K562 (cell line): ENCODE measurements around the gene CISD3. TPM values are rescaled to one million over a fixed set of nuclear protein-coding genes. Genes with fewer than 3 reads are reported as not detected.

Source experiments
- ATAC-seq: fragments of 200-7000 bp; cut with Tn5 transposase; 3 replicates; pipeline ENCODE4 v1.9.1; 2020; ENCODE audit warnings: moderate library complexity
- BruUV-seq: library from RNA; stranded (reverse); fragments of 400-500 nt; replicated peaks from 2 replicates; lab custom pipeline; 2021; lab: Mats Ljungman, UMichigan
- CTCF ChIA-PET: fragments of 300-600 bp; formaldehyde crosslinking; extraction: SDS; loops from one replicate; lab custom pipeline; 2021; ENCODE audit warnings: low intra/inter-chr PET ratio; lab: Yijun Ruan, JAX
- POLR2A ChIA-PET: fragments of 300-600, 350-650 bp; sonication (Branson Sonifier 250); formaldehyde crosslinking; extraction: SDS; loops from one replicate; lab custom pipeline; 2021; ENCODE audit warnings: antibody characterized with exemption, inconsistent platforms; lab: Yijun Ruan, JAX
- DNase-seq, 4 experiments: peaks; one replicate each; pipeline versions ENCODE4 v3.0.0 to v3.0.0-alpha.2; 2011 to 2018; ENCODE audit warnings: low spot score in 3 of 4, mixed read lengths in 3 of 4; ENCODE audit errors: extremely low read depth in 1 of 4
- FAIRE-seq: peaks from 2 replicates; lab custom pipeline; 2011; peaks lifted over from hg19 to GRCh38; lab: Jason Lieb, UNC
- H2AFZ ChIP-seq: 2 replicates; pipeline ENCODE4 v1.6.0; 2011; ENCODE audit warnings: low read depth, low read length, control low read depth, inconsistent platforms
- H3K27ac ChIP-seq: fragments of 200-600 bp; 3 replicates; pipeline ENCODE4 v1.8.0; 2011; ENCODE audit warnings: low read depth, mild to moderate bottlenecking, control low read depth, inconsistent platforms, low read length, moderate library complexity, mixed read lengths; ENCODE audit errors: extremely low read depth
- H3K27me3 ChIP-seq, 2 experiments: fragments of 300-600 bp in 1 of 2; 2 replicates in 1 of 2; 3 replicates in 1 of 2; pipeline versions ENCODE4 v1.6.0 to v1.8.0; 2011; ENCODE audit warnings: inconsistent platforms in 2 of 2, low read length in 2 of 2, mild to moderate bottlenecking in 1 of 2, mixed read lengths in 1 of 2, moderate library complexity in 1 of 2; ENCODE audit not compliant: control insufficient read depth in 2 of 2, insufficient read depth in 2 of 2
- H3K36me3 ChIP-seq: fragments of 300-600 bp; 3 replicates; pipeline ENCODE4 v1.8.0; 2011; ENCODE audit warnings: mild to moderate bottlenecking, low read length, inconsistent platforms; ENCODE audit not compliant: control insufficient read depth, insufficient read depth
- H3K4me1 ChIP-seq, 2 experiments: fragments of 200-600 bp in 1 of 2; replicated peaks in 1 of 2; 2 replicates in 1 of 2; 3 replicates in 1 of 2; pipeline versions ENCODE4 v1.5.1 to v1.8.0; 2011; ENCODE audit warnings: inconsistent platforms in 2 of 2, low read length in 2 of 2, mild to moderate bottlenecking in 1 of 2, mixed read lengths in 1 of 2, moderate library complexity in 1 of 2; ENCODE audit not compliant: control insufficient read depth in 2 of 2, insufficient read depth in 2 of 2
- H3K4me2 ChIP-seq: 2 replicates; pipeline ENCODE4 v1.6.1; 2011; ENCODE audit warnings: low read length, control low read depth, inconsistent platforms, mixed read lengths; ENCODE audit not compliant: insufficient read depth
- H3K4me3 ChIP-seq: fragments of 200-600 bp; sonication (generic), shearing (Covaris generic); 2 replicates; pipeline ENCODE4 v1.5.1; 2016; ENCODE audit warnings: control low read depth, inconsistent platforms
- H3K79me2 ChIP-seq: fragments of 200-600 bp; 3 replicates; pipeline ENCODE4 v1.8.0; 2011; ENCODE audit warnings: low read length, inconsistent platforms; ENCODE audit not compliant: control insufficient read depth, insufficient read depth
- H3K9ac ChIP-seq, 2 experiments: 2 replicates each; pipeline versions ENCODE4 v1.6.0 to v1.6.1; 2011; ENCODE audit warnings: low read depth in 2 of 2, low read length in 2 of 2, control low read depth in 1 of 2, inconsistent platforms in 1 of 2, mild to moderate bottlenecking in 1 of 2, mixed read lengths in 1 of 2; ENCODE audit not compliant: insufficient read depth in 1 of 2
- H3K9me1 ChIP-seq: one replicate; pipeline ENCODE4 v1.6.0; 2011; ENCODE audit warnings: inconsistent platforms, mild to moderate bottlenecking, low read length, moderate library complexity; ENCODE audit not compliant: control insufficient read depth, insufficient read depth
- H3K9me3 ChIP-seq: replicated peaks from 2 replicates; pipeline ENCODE4 v1.5.1; 2011; ENCODE audit warnings: low read depth, low read length, inconsistent platforms; ENCODE audit not compliant: control insufficient read depth, insufficient read depth
- H4K20me1 ChIP-seq: replicated peaks from 2 replicates; pipeline ENCODE4 v1.6.1; 2011; ENCODE audit warnings: low read length, inconsistent platforms, mixed read lengths; ENCODE audit not compliant: control insufficient read depth, insufficient read depth
- CEBPG ChIP-seq, 3 experiments: fragments of 200-800 bp in 1 of 3; sonication (Bioruptor generic) in 1 of 3; sonication (generic) in 1 of 3; formaldehyde crosslinking in 1 of 3; IDR thresholded peaks in 2 of 3; conservative IDR thresholded peaks in 1 of 3; 2 replicates each; pipeline versions ENCODE4 v1.6.1 to v1.8.0; 2016 to 2022; ENCODE audit warnings: missing compliant biosample characterization in 2 of 3, missing genetic modification characterization in 2 of 3, mild to moderate bottlenecking in 1 of 3, missing genetic modification reagents in 1 of 3
- ETS2 ChIP-seq: IDR thresholded peaks from 2 replicates; pipeline ENCODE4 v1.6.1; 2016; ENCODE audit warnings: borderline replicate concordance, missing genetic modification characterization, mild to moderate bottlenecking, moderate library complexity, missing compliant biosample characterization; ENCODE audit not compliant: poor library complexity, severe bottlenecking
- HDGF ChIP-seq: fragments of 450-650 bp; IDR thresholded peaks from 2 replicates; pipeline ENCODE4 v1.6.1; 2016
- MYC ChIP-seq, 2 experiments: fragments of 250-450 bp in 1 of 2; sonication (Bioruptor Pico) in 1 of 2; IDR thresholded peaks; 2 replicates each; pipeline versions ENCODE4 v1.5.1 to v1.6.1; 2012 to 2021; ENCODE audit warnings: low read depth in 2 of 2, borderline replicate concordance in 1 of 2, improper control_type of control experiment in 1 of 2, low read length in 1 of 2, mild to moderate bottlenecking in 1 of 2, moderate library complexity in 1 of 2
- NFIC ChIP-seq: fragments of 450-650 bp; IDR thresholded peaks from 2 replicates; pipeline ENCODE4 v1.6.1; 2017; ENCODE audit warnings: mild to moderate bottlenecking, inconsistent platforms
- PATZ1 ChIP-seq: fragments of 250-450 bp; sonication (Bioruptor Pico); IDR thresholded peaks from 2 replicates; pipeline ENCODE4 v1.5.0; 2020; ENCODE audit warnings: mild to moderate bottlenecking, borderline replicate concordance
- POLR2AphosphoS5 ChIP-seq: IDR thresholded peaks from 2 replicates; pipeline ENCODE4 v1.6.1; 2011; ENCODE audit warnings: mild to moderate bottlenecking, low read depth, low read length, moderate library complexity; ENCODE audit not compliant: control insufficient read depth, insufficient read depth
- SAFB ChIP-seq: fragments of 200-400 bp; formaldehyde crosslinking; IDR thresholded peaks from 2 replicates; pipeline ENCODE4 v1.6.1; 2017; ENCODE audit warnings: low read depth, low read length, borderline replicate concordance
- SREBF1 ChIP-seq: fragments of 150-350 bp; IDR thresholded peaks from 2 replicates; pipeline ENCODE4 v1.6.1; 2014; ENCODE audit warnings: antibody characterized with exemption, low read depth, low read length, borderline replicate concordance
- TCF15 ChIP-seq: fragments of 250-450 bp; sonication (Bioruptor Pico); IDR thresholded peaks from 2 replicates; pipeline ENCODE4 v1.8.0; 2022; ENCODE audit warnings: moderate library complexity, mild to moderate bottlenecking, inconsistent platforms
- TCF7 ChIP-seq: sonication (generic); IDR thresholded peaks from 2 replicates; pipeline ENCODE4 v1.6.1; 2016; ENCODE audit warnings: antibody characterized with exemption, borderline replicate concordance
- TFAP4 ChIP-seq: sonication (generic); formaldehyde crosslinking; IDR thresholded peaks from 2 replicates; pipeline ENCODE4 v1.8.0; 2022; ENCODE audit warnings: missing genetic modification reagents, mild to moderate bottlenecking, moderate library complexity, borderline replicate concordance
- UBTF ChIP-seq, 2 experiments: IDR thresholded peaks; 2 replicates each; pipeline ENCODE4 v1.6.1; 2012; ENCODE audit warnings: improper control_type of control experiment in 2 of 2, low read depth in 2 of 2, low read length in 2 of 2, borderline replicate concordance in 1 of 2
- XRCC3 ChIP-seq: fragments of 450-650 bp; IDR thresholded peaks from 2 replicates; pipeline ENCODE4 v1.6.1; 2017; ENCODE audit warnings: mild to moderate bottlenecking, moderate library complexity
- ZC3H8 ChIP-seq: fragments of 450-650 bp; IDR thresholded peaks from 2 replicates; pipeline ENCODE4 v1.6.1; 2017
- WGBS: fragments of 100-300 bp; shearing (Covaris generic); methylation state at CpG from one replicate; pipeline ENCODE4 v1.1.6; 2016; ENCODE audit warnings: low coverage, mixed read lengths; ENCODE audit not compliant: insufficient coverage; ENCODE audit errors: missing lambda C conversion rate; 5-methylcytosine and 5-hydroxymethylcytosine counted together
- in situ Hi-C: fragments of 300-500 bp; cut with MboI; formaldehyde crosslinking; loops from 4 replicates; pipeline ENCODE4 v1.15.0; 2018; ENCODE audit warnings: inconsistent platforms, mixed read lengths
- intact Hi-C: fragments of 100-400 bp; cut with micrococcal nuclease; formaldehyde crosslinking; loops from 2 replicates; pipeline ENCODE4 v1.14.2; 2022
- polyA plus RNA-seq, 8 experiments: library from polyadenylated mRNA; depleted of rRNA in 4 of 8; stranded (reverse) in 5 of 8; unstranded in 3 of 8; fragments of >200 nt; fragmentation: Nextera tagmentation in 2 of 8; fragmentation: Illumina TruSeq in 1 of 8; extraction: Ambion mirVana in 2 of 8; extraction: Trizol in 1 of 8; gene quantifications; 2 replicates each; pipeline versions ENCODE4 v1.2.1 to v1.2.3, GENCODE V29; 2011 to 2014; ENCODE audit warnings: inconsistent platforms in 1 of 8, missing spikeins in 1 of 8
- total RNA-seq, 7 experiments: library from RNA; depleted of rRNA in 6 of 7; stranded (reverse); fragments of >200 nt in 6 of 7; fragmentation: Illumina TruSeq in 2 of 7; extraction: Trizol in 2 of 7; gene quantifications; 2 replicates each; pipeline versions ENCODE4 v1.2.1 to v1.2.3, GENCODE V29; 2011 to 2021; ENCODE audit warnings: low replicate concordance in 1 of 7

The CISD3 gene
- total and polyA plus RNA-seq, 9 of the 15 experiments (the other 6 are each of a cell fraction or from before 2014, with no cell fraction given): 5.0 to 60.7 (median 15.7) TPM

- TF ChIP-seq TCF15 (CRISPR knock-in tag) (no peak), PATZ1 (CRISPR knock-in tag) (no peak), UBTF (IDR thresholded peaks at IDR 0.05; ENCODE audit: borderline replicate concordance in 1 of 2, low read depth in 2 of 2, low read length in 2 of 2) (no peak), SAFB (no peak), MYC (IDR thresholded peaks at IDR 0.05; ENCODE audit: low read depth, low read length) (no peak), MYC (CRISPR knock-in tag; IDR thresholded peaks at IDR 0.05; ENCODE audit: borderline replicate concordance, low read depth) (no peak), CEBPG (CRISPR knock-in tag; IDR thresholded peaks at IDR 0.05) (no peak), CEBPG (tag; conservative IDR thresholded peaks at IDR 0.05 in 1 of 2, IDR thresholded peaks at IDR 0.05 in 1 of 2) (no peak), ZC3H8 (no peak), TCF7 (no peak), SREBF1 (no peak), XRCC3 (no peak), ETS2 (no peak), POLR2AphosphoS5 (no peak), TFAP4 (CRISPR knock-in tag) (no peak), NFIC (no peak), HDGF (no peak)
- intact Hi-C loops: no loop called here
- ChIA-PET CTCF (no interaction called here), POLR2A (interaction anchor here (0.8 to 2.5 kb wide), 4 partner anchors 9 to 19 kb away, joined by 3 to 6 read pairs (median 5); partner anchors contain the start of gene MLLT6)
- no peak for FAIRE-seq
- Histone ChIP-seq H3K9me3 (no peaks in the 10 kb centered on the region), H3K4me3 (no peak overlapping the region), H3K27me3 (no peaks in the 10 kb centered on the region), H3K27ac (no peak overlapping the region), H3K4me1 (peaks cover 0 to 18% of the 10 kb centered on the region in 2 experiments; a peak in 2 of 5 replicates), H2AFZ (peak overlapping the region; percentile 47), H3K9me1 (no peaks in the 10 kb centered on the region), H3K4me2 (no peak overlapping the region), H3K36me3 (no peaks in the 10 kb centered on the region), H3K79me2 (no peaks in the 10 kb centered on the region), H4K20me1 (no peaks in the 10 kb centered on the region), H3K9ac (peak overlapping the region in 1 of 2 experiments; percentile 41; a peak in 1 of 4 replicates)
- ATAC-seq: peak; percentile 32
- in situ Hi-C loops: no loop called here
- no TSS peak for BruUV-seq
- DNase-seq: no peak
- 44% methylated on average over 2 of the region's 4 CpGs for WGBS
Measured at GRCh38 chr17:38691154-38691553, 39.0 kb upstream of the CISD3 start.
